PC-3 (cell line): ENCODE data around the gene ETV1.

ENCODE experiments used
- EZH2 ChIP-seq: fragments of 300-600 bp; sonication (generic); IDR thresholded peaks from one replicate; pipeline ENCODE4 v1.6.1; 2017; ENCODE audit warnings: antibody characterized with exemption, mild to moderate bottlenecking, low read length; ENCODE audit not compliant: unreplicated experiment
- EZH2phosphoT487 ChIP-seq: fragments of 300-600 bp; sonication (generic); IDR thresholded peaks from 2 replicates; pipeline ENCODE4 v1.6.1; 2018; ENCODE audit warnings: mild to moderate bottlenecking, antibody characterized with exemption, low read length, borderline replicate concordance
- TF ChIP-seq, protein P1 (sequence below): fragments of 300-600 bp; sonication (generic); conservative IDR thresholded peaks from 2 replicates; pipeline ENCODE4 v1.5.1; 2017; ENCODE audit warnings: antibody characterized with exemption, low read depth, mild to moderate bottlenecking, low read length

DNA sequence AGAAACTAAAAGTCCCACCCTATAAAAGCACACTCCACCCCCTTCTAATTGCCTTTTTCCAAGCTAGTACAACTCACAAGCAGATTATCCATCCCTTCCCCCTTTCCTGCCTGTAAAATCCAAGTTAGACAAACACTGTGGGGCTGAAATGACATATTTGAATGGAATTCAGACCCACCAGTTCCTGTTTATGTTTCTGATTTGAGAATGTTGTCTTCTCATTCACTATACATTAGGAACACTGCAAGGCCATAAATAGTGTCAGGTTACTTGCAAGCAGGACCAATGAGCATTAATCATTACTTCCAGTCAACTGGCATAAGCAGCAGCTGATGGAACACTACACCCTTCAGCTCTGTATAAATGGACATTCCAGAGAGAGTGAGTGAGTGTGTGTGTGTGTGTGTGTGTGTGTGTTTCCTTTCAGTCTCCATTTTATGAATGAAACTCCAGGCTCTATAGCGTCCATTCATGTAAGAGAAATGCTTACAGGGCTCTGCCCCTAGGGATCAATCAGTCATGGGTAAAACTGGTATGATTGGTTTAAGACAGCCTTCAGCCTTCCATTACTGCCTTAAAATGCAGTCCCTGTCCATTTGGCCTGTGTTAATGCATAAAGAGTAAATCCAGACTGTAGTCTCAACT, 69.3 kb downstream of the ETV1 start:
- TF ChIP-seq, protein P1, sequence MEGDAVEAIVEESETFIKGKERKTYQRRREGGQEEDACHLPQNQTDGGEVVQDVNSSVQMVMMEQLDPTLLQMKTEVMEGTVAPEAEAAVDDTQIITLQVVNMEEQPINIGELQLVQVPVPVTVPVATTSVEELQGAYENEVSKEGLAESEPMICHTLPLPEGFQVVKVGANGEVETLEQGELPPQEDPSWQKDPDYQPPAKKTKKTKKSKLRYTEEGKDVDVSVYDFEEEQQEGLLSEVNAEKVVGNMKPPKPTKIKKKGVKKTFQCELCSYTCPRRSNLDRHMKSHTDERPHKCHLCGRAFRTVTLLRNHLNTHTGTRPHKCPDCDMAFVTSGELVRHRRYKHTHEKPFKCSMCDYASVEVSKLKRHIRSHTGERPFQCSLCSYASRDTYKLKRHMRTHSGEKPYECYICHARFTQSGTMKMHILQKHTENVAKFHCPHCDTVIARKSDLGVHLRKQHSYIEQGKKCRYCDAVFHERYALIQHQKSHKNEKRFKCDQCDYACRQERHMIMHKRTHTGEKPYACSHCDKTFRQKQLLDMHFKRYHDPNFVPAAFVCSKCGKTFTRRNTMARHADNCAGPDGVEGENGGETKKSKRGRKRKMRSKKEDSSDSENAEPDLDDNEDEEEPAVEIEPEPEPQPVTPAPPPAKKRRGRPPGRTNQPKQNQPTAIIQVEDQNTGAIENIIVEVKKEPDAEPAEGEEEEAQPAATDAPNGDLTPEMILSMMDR: no peak
- TF ChIP-seq EZH2: no peak
- TF ChIP-seq EZH2phosphoT487: no peak
